Naive thymus-derived CD4-positive, alpha-beta T cell (primary cell): Measurements from ENCODE around the gene B4GALT3. TPM values are rescaled to one million over a fixed set of nuclear protein-coding genes. Genes with fewer than 3 reads are reported as not detected.
A peak's percentile ranks its signal among the peaks of the same experiment; 100 is the strongest.

Experiments used
- ATAC-seq: fragments of 150-1000 bp; cut with Tn5 transposase; 2 replicates; pipeline ENCODE4 v1.10.0; 2021; ENCODE audit warnings: mild to moderate bottlenecking, moderate library complexity
- CTCF ChIA-PET: fragments of 350-600 bp; sonication (Branson Sonifier 250); formaldehyde crosslinking; loops from one replicate; lab custom pipeline; 2021; ENCODE audit warnings: antibody characterized with exemption; lab: Charles Lee
- POLR2A ChIA-PET: fragments of 350-600 bp; sonication (Branson Sonifier 250); formaldehyde crosslinking; loops from one replicate; lab custom pipeline; 2021; ENCODE audit warnings: antibody characterized with exemption, inconsistent platforms; lab: Charles Lee
- DNase-seq, 9 donors: peaks; one replicate each; pipeline versions ENCODE4 v3.0.0 to v3.0.0-alpha.2; 2020 to 2022; ENCODE audit warnings: mixed read lengths in 1 of 9
- H3K27ac ChIP-seq: one replicate; pipeline ENCODE4 v1.7.0; 2013; ENCODE audit warnings: mild to moderate bottlenecking, low read depth, low read length, moderate library complexity
- H3K27me3 ChIP-seq, 2 donors: one replicate each; pipeline ENCODE4 v1.7.0; 2013; ENCODE audit warnings: low read length in 2 of 2, mild to moderate bottlenecking in 2 of 2, moderate library complexity in 2 of 2; ENCODE audit not compliant: control insufficient read depth in 2 of 2, insufficient read depth in 2 of 2
- H3K36me3 ChIP-seq, 3 experiments: 1 replicate in 2 of 3; 2 replicates in 1 of 3; pipeline ENCODE4 v1.7.0; 2013; ENCODE audit warnings: low read length in 3 of 3, mild to moderate bottlenecking in 3 of 3, moderate library complexity in 1 of 3; ENCODE audit not compliant: insufficient read depth in 3 of 3, control insufficient read depth in 2 of 3
- H3K4me1 ChIP-seq, 2 donors: one replicate each; pipeline ENCODE4 v1.7.0; 2013; ENCODE audit warnings: low read length in 2 of 2, mild to moderate bottlenecking in 2 of 2, moderate library complexity in 1 of 2; ENCODE audit not compliant: control insufficient read depth in 2 of 2, insufficient read depth in 2 of 2
- H3K4me3 ChIP-seq: 2 replicates; pipeline ENCODE4 v1.7.0; 2013; ENCODE audit warnings: mild to moderate bottlenecking, low read length
- H3K9me3 ChIP-seq, 3 experiments: 1 replicate in 2 of 3; 2 replicates in 1 of 3; pipeline ENCODE4 v1.7.0; 2013; ENCODE audit warnings: low read length in 3 of 3; ENCODE audit not compliant: control insufficient read depth in 2 of 3
- H3K27ac Mint-ChIP-seq, 9 donors: one replicate each; pipeline ENCODE4 v1.8.0; 2020 to 2022; ENCODE audit warnings: mixed read lengths in 9 of 9, mild to moderate bottlenecking in 8 of 9, moderate library complexity in 5 of 9, inconsistent platforms in 2 of 9
- H3K27me3 Mint-ChIP-seq, 5 donors: one replicate each; pipeline ENCODE4 v1.8.0; 2021 to 2022; ENCODE audit warnings: mixed read lengths in 5 of 5, mild to moderate bottlenecking in 1 of 5
- H3K36me3 Mint-ChIP-seq, 5 donors: one replicate each; pipeline ENCODE4 v1.8.0; 2020 to 2022; ENCODE audit warnings: mixed read lengths in 5 of 5, mild to moderate bottlenecking in 3 of 5, inconsistent platforms in 1 of 5
- H3K4me1 Mint-ChIP-seq, 7 donors: one replicate each; pipeline ENCODE4 v1.8.0; 2020 to 2022; ENCODE audit warnings: mixed read lengths in 7 of 7, mild to moderate bottlenecking in 3 of 7, inconsistent platforms in 1 of 7
- H3K4me3 Mint-ChIP-seq, 10 donors: one replicate each; pipeline ENCODE4 v1.8.0; 2020 to 2022; ENCODE audit warnings: mild to moderate bottlenecking in 10 of 10, mixed read lengths in 10 of 10, moderate library complexity in 6 of 10, inconsistent platforms in 2 of 10
- H3K9me3 Mint-ChIP-seq, 11 donors: one replicate each; pipeline ENCODE4 v1.8.0; 2020 to 2022; ENCODE audit warnings: mixed read lengths in 11 of 11, mild to moderate bottlenecking in 4 of 11, inconsistent platforms in 1 of 11, moderate library complexity in 1 of 11
- intact Hi-C, 2 donors: fragments of 100-400 bp; cut with micrococcal nuclease; formaldehyde crosslinking; loops; one replicate each; pipeline ENCODE4 v1.15.1; 2023
- polyA plus RNA-seq, 2 donors: library from polyadenylated mRNA; unstranded; fragments of 300-500 nt; fragmentation: Illumina TruSeq; gene quantifications; one replicate each; pipeline ENCODE4 v1.2.3, GENCODE V29; 2021
- total RNA-seq, 6 experiments: library from RNA in 5 of 6; stranded (reverse) in 5 of 6; gene quantifications; 1 replicate in 5 of 6; 2 replicates in 1 of 6; pipeline ENCODE4 v1.2.3 and lab custom pipeline; 2021 to 2026

Gene B4GALT3
- total and polyA plus RNA-seq, 7 experiments from 2014 or later, result 36.2 to 83.7 (median 52.5) TPM

DNA sequence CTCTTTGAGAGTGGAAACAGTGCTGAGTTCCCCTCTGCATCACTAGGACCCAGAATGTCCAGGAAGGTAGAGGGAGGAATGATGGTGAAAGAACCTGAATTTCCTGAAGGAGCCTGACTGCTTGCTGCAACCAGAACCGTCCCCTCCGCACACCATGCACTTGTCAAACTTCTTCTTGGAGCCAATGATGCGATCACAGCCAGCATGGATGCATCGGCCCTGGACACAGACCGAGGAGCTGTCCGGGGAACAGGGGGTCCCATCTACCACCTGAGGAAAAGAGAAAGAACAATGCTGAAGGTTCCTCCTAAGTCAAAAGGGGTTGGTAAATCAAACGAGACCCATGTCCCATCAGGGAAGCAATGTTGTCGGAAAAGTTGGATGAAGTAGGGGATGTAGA is 14.7 kb upstream of the B4GALT3 start:
- ChIA-PET CTCF (interaction anchor here (0.6 to 5.3 kb wide), 22 partner anchors 10 to 192 kb away, joined by 3 to 76 read pairs (median 4); partner anchors contain the start of genes B4GALT3, NDUFS2, PPOX and TOMM40L), POLR2A (interaction anchor here (1.0 to 29.1 kb wide), 10 partner anchors 11 to 146 kb away, joined by 3 to 508 read pairs (median 15); partner anchors contain the start of genes ADAMTS4, APOA2, B4GALT3 and FCER1G)
- no peaks in the 10 kb centered on the region for H3K27me3 Mint-ChIP-seq
- H3K27me3 ChIP-seq, result no peaks in the 10 kb centered on the region
- H3K9me3 Mint-ChIP-seq, result peaks cover 0 to 1% (median 0%) of the 10 kb centered on the region in 11 donors
- peaks cover 38 to 68% (median 48%) of the 10 kb centered on the region in 7 donors for H3K4me1 Mint-ChIP-seq
- peaks cover 0 to 6% (median 0%) of the 10 kb centered on the region in 5 donors for H3K36me3 Mint-ChIP-seq
- intact Hi-C loops, result loop anchor here (1.0 to 2.0 kb wide), 8 partner anchors 10 to 190 kb away; partner anchors contain the start of genes NDUFS2 (in 2 of the 2) and B4GALT3 (in 1 of the 2)
- DNase-seq (no peak), ATAC-seq (no peak)
- H3K27ac Mint-ChIP-seq, result peak overlapping the region in 4 of 9 donors; percentile 71 to 93 (median 78)
- H3K4me1 ChIP-seq, result peaks cover 42 to 61% of the 10 kb centered on the region in 2 donors
- no peak overlapping the region for H3K4me3 ChIP-seq
- H3K9me3 ChIP-seq, result no peaks in the 10 kb centered on the region
- H3K36me3 ChIP-seq, result no peaks in the 10 kb centered on the region
- H3K27ac ChIP-seq, result no peak overlapping the region
- no peak overlapping the region for H3K4me3 Mint-ChIP-seq

DNA sequence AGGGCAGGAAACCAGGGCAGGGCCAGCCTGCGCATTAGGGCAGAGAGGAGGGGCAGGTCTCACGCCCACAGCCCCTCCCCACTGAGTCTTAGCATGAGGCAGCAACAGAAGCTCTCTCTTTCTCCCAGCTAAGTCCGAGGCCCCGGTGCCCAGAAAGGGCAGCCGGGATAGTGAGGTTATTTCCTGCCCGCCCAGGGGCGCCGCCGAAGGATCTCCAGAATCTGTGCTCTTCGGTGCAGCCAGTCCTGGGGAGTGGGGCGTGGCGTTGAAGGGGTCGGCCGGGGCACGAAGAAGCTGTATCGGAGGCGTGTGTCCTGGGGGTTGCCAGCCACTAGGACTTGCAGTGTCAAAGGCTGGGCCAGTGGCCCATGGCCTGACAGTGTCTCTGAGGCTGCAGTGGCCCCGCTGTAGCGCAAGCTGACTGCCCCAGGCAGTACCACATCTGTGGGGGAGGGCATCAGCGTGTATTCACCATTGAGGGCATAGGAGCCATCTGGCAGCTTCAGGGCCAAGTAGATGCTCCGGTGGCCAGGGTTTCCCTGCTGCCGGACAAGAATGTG is 13.7 kb upstream of the B4GALT3 start:
- peaks cover 47 to 71% (median 54%) of the 10 kb centered on the region in 7 donors for H3K4me1 Mint-ChIP-seq

DNA sequence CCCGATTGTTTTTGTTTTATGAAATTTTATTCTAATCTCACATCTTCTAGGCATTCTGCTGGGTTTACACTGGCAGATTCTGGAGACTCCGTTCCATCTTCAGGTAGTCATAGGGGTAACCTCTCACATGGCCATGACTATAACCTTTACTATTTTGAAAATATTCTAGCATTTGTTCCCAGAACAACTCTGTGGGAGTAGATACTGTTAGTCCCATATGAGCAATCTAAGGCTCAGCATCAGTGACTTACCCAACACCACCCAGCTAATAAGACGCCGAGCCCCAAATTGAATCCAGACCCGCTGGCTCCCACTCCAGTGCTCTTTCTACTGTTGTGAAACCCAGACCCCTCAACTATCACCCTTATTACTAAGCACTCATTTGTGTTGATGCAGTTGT is 11.7 kb upstream of the B4GALT3 start:
- Mint-ChIP-seq H3K4me3 (peak overlapping the region in 1 of 10 donors; percentile 29), H3K9me3 (peaks cover 0 to 2% (median 0%) of the 10 kb centered on the region in 11 donors), H3K36me3 (peaks cover 0 to 10% (median 0%) of the 10 kb centered on the region in 5 donors), H3K27ac (peak overlapping the region; percentile 25 to 99 (median 72)), H3K27me3 (no peaks in the 10 kb centered on the region), H3K4me1 (peaks cover 53 to 73% (median 61%) of the 10 kb centered on the region in 7 donors)
- Histone ChIP-seq H3K9me3 (no peaks in the 10 kb centered on the region), H3K36me3 (no peaks in the 10 kb centered on the region), H3K4me1 (peaks cover 53 to 58% of the 10 kb centered on the region in 2 donors), H3K27me3 (no peaks in the 10 kb centered on the region), H3K4me3 (no peak overlapping the region), H3K27ac (no peak overlapping the region)
- ChIA-PET CTCF (interaction anchor here (1.3 kb wide), 1 partner anchor 23 kb away, joined by 3 read pairs; the partner anchor contains the start of gene PPOX), POLR2A (interaction anchor here (1.1 to 29.1 kb wide), 4 partner anchors 14 to 34 kb away, joined by 3 to 508 read pairs (median 89); partner anchors contain the start of genes ADAMTS4, APOA2, FCER1G and NDUFS2)
- intact Hi-C loops, result no loop called here
- no peak for ATAC-seq
- no peak for DNase-seq

More for the DNA sequence above, 13.7 kb upstream of the B4GALT3 start:
- CTCF ChIA-PET, result interaction anchor here (0.8 to 5.3 kb wide), 18 partner anchors 10 to 193 kb away, joined by 3 to 76 read pairs (median 12); partner anchors contain the start of genes B4GALT3, NDUFS2, PPOX and TOMM40L
- Mint-ChIP-seq H3K4me3 (no peak overlapping the region), H3K36me3 (peaks cover 0 to 7% (median 0%) of the 10 kb centered on the region in 5 donors), H3K9me3 (peaks cover 0 to 2% (median 0%) of the 10 kb centered on the region in 11 donors), H3K27ac (peak overlapping the region in 3 of 9 donors; percentile 70 to 85 (median 78)), H3K27me3 (no peaks in the 10 kb centered on the region)
- Histone ChIP-seq H3K36me3 (no peaks in the 10 kb centered on the region), H3K4me1 (peaks cover 51 to 68% of the 10 kb centered on the region in 2 donors), H3K9me3 (no peaks in the 10 kb centered on the region), H3K4me3 (no peak overlapping the region), H3K27me3 (no peaks in the 10 kb centered on the region), H3K27ac (no peak overlapping the region)
- POLR2A ChIA-PET, result interaction anchor here (0.6 to 29.1 kb wide), 13 partner anchors 10 to 128 kb away, joined by 3 to 508 read pairs (median 4); partner anchors contain the start of genes ADAMTS4, APOA2, B4GALT3 and FCER1G
- no peak for ATAC-seq
- intact Hi-C loops, result no loop called here
- DNase-seq, result no peak

DNA sequence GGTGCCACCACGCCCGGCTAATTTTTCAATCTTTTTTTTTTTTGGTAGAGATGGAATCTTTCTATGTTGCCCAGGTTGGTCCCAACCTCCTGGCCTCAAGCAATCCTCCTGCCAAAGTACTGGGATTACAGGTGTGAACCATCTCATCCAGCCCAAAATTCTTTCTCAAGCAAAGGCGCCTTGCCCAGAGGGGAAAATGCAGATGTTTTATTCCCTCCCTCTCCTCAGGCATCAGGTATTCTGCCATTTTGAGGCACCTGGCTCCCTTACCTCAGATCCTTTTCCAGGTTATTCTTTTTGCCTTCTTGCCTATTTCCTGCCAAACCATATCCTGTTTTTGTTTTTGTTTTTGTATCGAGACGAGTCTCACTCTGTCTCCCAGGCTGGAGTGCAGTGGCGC is 11.1 kb upstream of the B4GALT3 start:
- DNase-seq (no peak), ATAC-seq (no peak)
- H3K4me1 ChIP-seq, result peaks cover 58 to 60% of the 10 kb centered on the region in 2 donors
- no peaks in the 10 kb centered on the region for H3K36me3 ChIP-seq
- no peaks in the 10 kb centered on the region for H3K27me3 ChIP-seq
- peak overlapping the region; percentile 45 to 99 (median 77) for H3K27ac Mint-ChIP-seq
- no peaks in the 10 kb centered on the region for H3K27me3 Mint-ChIP-seq
- H3K9me3 Mint-ChIP-seq, result peaks cover 0 to 2% (median 0%) of the 10 kb centered on the region in 11 donors
- no peak overlapping the region for H3K27ac ChIP-seq
- POLR2A ChIA-PET, result interaction anchor here (0.6 to 29.1 kb wide), 9 partner anchors 8 to 549 kb away, joined by 3 to 508 read pairs (median 4); partner anchors contain the start of genes ADAMTS4, APOA2, B4GALT3 and FCER1G
- CTCF ChIA-PET, result interaction anchor here (0.6 to 1.3 kb wide), 3 partner anchors 16 to 102 kb away, joined by 3 to 4 read pairs (median 3); partner anchors contain the start of gene PPOX
- H3K4me1 Mint-ChIP-seq, result peaks cover 57 to 79% (median 66%) of the 10 kb centered on the region in 7 donors
- H3K4me3 Mint-ChIP-seq, result peak overlapping the region in 7 of 10 donors; percentile 23 to 52 (median 43)
- intact Hi-C loops, result no loop called here
- no peak overlapping the region for H3K4me3 ChIP-seq
- no peaks in the 10 kb centered on the region for H3K9me3 ChIP-seq
- H3K36me3 Mint-ChIP-seq, result peaks cover 0 to 10% (median 0%) of the 10 kb centered on the region in 5 donors

DNA sequence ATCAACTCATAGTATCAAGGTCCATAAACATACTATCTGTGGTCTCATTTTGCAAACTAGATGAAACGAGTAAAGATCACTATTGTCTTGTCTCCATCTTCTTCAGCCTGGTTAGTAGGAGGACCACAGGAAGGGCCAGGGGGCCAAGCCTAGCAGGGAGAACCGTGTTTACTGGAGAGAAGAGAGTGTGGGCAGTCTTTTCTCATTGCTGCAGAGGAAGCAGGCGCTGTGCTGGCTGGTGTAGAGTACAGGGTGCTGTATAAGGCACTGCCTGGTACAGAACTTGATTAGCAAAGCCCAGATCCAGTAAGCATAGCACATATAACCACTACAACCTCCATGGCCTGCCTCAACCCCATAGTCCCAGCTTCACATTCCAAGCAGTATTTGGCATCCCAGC is 10.0 kb upstream of the B4GALT3 start:
- no peaks in the 10 kb centered on the region for H3K27me3 Mint-ChIP-seq
- intact Hi-C loops, result no loop called here

More for the DNA sequence above, 10.0 kb upstream of the B4GALT3 start:
- POLR2A ChIA-PET, result interaction anchor here (1.4 to 29.1 kb wide), 7 partner anchors 15 to 36 kb away, joined by 3 to 508 read pairs (median 11); partner anchors contain the start of genes ADAMTS4, APOA2, FCER1G and NDUFS2
- ATAC-seq (no peak), DNase-seq (no peak)
- Mint-ChIP-seq H3K4me1 (peaks cover 55 to 80% (median 68%) of the 10 kb centered on the region in 7 donors), H3K36me3 (peaks cover 0 to 10% (median 0%) of the 10 kb centered on the region in 5 donors), H3K27ac (peak overlapping the region; percentile 92 to 99 (median 97)), H3K4me3 (peak overlapping the region; percentile 18 to 89 (median 47)), H3K9me3 (peaks cover 0 to 2% (median 0%) of the 10 kb centered on the region in 11 donors)
- Histone ChIP-seq H3K36me3 (no peaks in the 10 kb centered on the region), H3K27me3 (no peaks in the 10 kb centered on the region), H3K4me3 (no peak overlapping the region), H3K4me1 (peaks cover 58 to 64% of the 10 kb centered on the region in 2 donors), H3K9me3 (no peaks in the 10 kb centered on the region), H3K27ac (peak overlapping the region; percentile 65)
- CTCF ChIA-PET, result interaction anchor here (0.6 to 1.4 kb wide), 3 partner anchors 17 to 38 kb away, joined by 3 to 4 read pairs (median 3); partner anchors contain the start of gene TOMM40L
